HepG2 (cell line): ENCODE measurements around the gene CPAMD8. TPM values are rescaled to one million over a fixed set of nuclear protein-coding genes. Genes with fewer than 3 reads are reported as not detected.

Experiments used
- ATAC-seq: fragments of 200-7000 bp; cut with Tn5 transposase; 3 replicates; pipeline ENCODE4 v1.9.1; 2020; ENCODE audit warnings: mild to moderate bottlenecking, moderate library complexity
- Bru-seq: library from RNA; stranded (reverse); fragments of 400-500 nt; gene quantifications from one replicate; lab custom pipeline; 2021; lab: Mats Ljungman, UMichigan
- BruChase-seq, 2 experiments: library from RNA; stranded (reverse); fragments of 400-500 nt; gene quantifications; one replicate each; lab custom pipeline; 2021; lab: Mats Ljungman, UMichigan
- BruUV-seq: library from RNA; stranded (reverse); fragments of 400-500 nt; replicated peaks from 2 replicates; lab custom pipeline; 2021; lab: Mats Ljungman, UMichigan
- CTCF ChIA-PET: fragments of 300-600 bp; formaldehyde crosslinking; extraction: SDS; loops from one replicate; lab custom pipeline; 2021; ENCODE audit warnings: low total read pairs, inconsistent platforms, low intra/inter-chr PET ratio; lab: Yijun Ruan, JAX
- POLR2A ChIA-PET: fragments of 350-600 bp; sonication (Branson Sonifier 250); formaldehyde crosslinking; loops from one replicate; lab custom pipeline; 2020; ENCODE audit warnings: antibody characterized with exemption, inconsistent platforms; lab: Yijun Ruan, JAX
- DNase-seq: peaks from one replicate; pipeline ENCODE4 v3.0.0-alpha.2; 2015; ENCODE audit warnings: low spot score
- FAIRE-seq: peaks from 3 replicates; lab custom pipeline; 2011; peaks lifted over from hg19 to GRCh38; lab: Jason Lieb, UNC
- H2AFZ ChIP-seq: one replicate; pipeline ENCODE4 v1.6.1; 2011; ENCODE audit warnings: low read length, inconsistent platforms
- H3K27ac ChIP-seq: fragments of 300-600 bp; 3 replicates; pipeline ENCODE4 v1.8.0; 2011; ENCODE audit warnings: mixed run types, mild to moderate bottlenecking, mixed read lengths, low read length, inconsistent platforms; ENCODE audit not compliant: insufficient read depth; ENCODE audit errors: extremely low read length
- H3K27me3 ChIP-seq, 2 experiments: fragments of 200-600 bp in 1 of 2; 2 replicates in 1 of 2; 3 replicates in 1 of 2; pipeline versions ENCODE4 v1.6.0 to v1.8.0; 2011; ENCODE audit warnings: low read length in 2 of 2, mild to moderate bottlenecking in 2 of 2, moderate library complexity in 2 of 2, inconsistent platforms in 1 of 2; ENCODE audit not compliant: insufficient read depth in 2 of 2, control insufficient read depth in 1 of 2
- H3K36me3 ChIP-seq, 2 experiments: fragments of 200-600 bp in 1 of 2; replicated peaks in 1 of 2; 2 replicates in 1 of 2; 3 replicates in 1 of 2; pipeline versions ENCODE4 v1.5.1 to v1.8.0; 2011; ENCODE audit warnings: low read length in 2 of 2, inconsistent platforms in 1 of 2; ENCODE audit not compliant: insufficient read depth in 2 of 2, control insufficient read depth in 1 of 2
- H3K4me1 ChIP-seq: 2 replicates; pipeline ENCODE4 v1.5.1; 2012; ENCODE audit warnings: low read length, inconsistent platforms; ENCODE audit not compliant: insufficient read depth
- H3K4me2 ChIP-seq: 2 replicates; pipeline ENCODE4 v1.6.0; 2011; ENCODE audit warnings: low read depth, low read length, inconsistent platforms
- H3K4me3 ChIP-seq, 3 experiments: fragments of 200-600 bp in 1 of 3; sonication (generic), shearing (Covaris generic) in 1 of 3; replicated peaks in 1 of 3; 2 replicates each; pipeline ENCODE4 v1.5.1; 2011 to 2016; ENCODE audit warnings: low read length in 3 of 3, inconsistent platforms in 2 of 3, low read depth in 2 of 3, mild to moderate bottlenecking in 2 of 3, control low read depth in 1 of 3, mixed read lengths in 1 of 3; ENCODE audit not compliant: insufficient read depth in 1 of 3
- H3K79me2 ChIP-seq: one replicate; pipeline ENCODE4 v1.6.1; 2011; ENCODE audit warnings: low read length, inconsistent platforms; ENCODE audit not compliant: insufficient read depth
- H3K9ac ChIP-seq: 2 replicates; pipeline ENCODE4 v1.6.0; 2011; ENCODE audit warnings: mild to moderate bottlenecking, low read depth, low read length, inconsistent platforms; ENCODE audit not compliant: insufficient read depth
- H3K9me3 ChIP-seq: 2 replicates; pipeline ENCODE4 v1.5.1; 2012; ENCODE audit warnings: mild to moderate bottlenecking, low read length
- H4K20me1 ChIP-seq: 2 replicates; pipeline ENCODE4 v1.6.0; 2011; ENCODE audit warnings: inconsistent platforms, mild to moderate bottlenecking, low read length, moderate library complexity; ENCODE audit not compliant: insufficient read depth
- NPAS2 ChIP-seq: sonication (generic); formaldehyde crosslinking; IDR thresholded peaks from 2 replicates; pipeline ENCODE4 v1.8.0; 2022; ENCODE audit warnings: mild to moderate bottlenecking, missing genetic modification reagents, borderline replicate concordance
- THYN1 ChIP-seq: sonication (generic); formaldehyde crosslinking; IDR thresholded peaks from 2 replicates; pipeline ENCODE4 v1.8.1; 2023; ENCODE audit warnings: low read depth, mild to moderate bottlenecking, moderate library complexity, missing genetic modification reagents, borderline replicate concordance
- WGBS: methylation state at CpG from one replicate; pipeline ENCODE4 v1.1.6; 2017; ENCODE audit warnings: low lambda C conversion rate; 5-methylcytosine and 5-hydroxymethylcytosine counted together
- in situ Hi-C: cut with HindIII; loops from 2 replicates; pipeline ENCODE4 v1.10.0; 2017; ENCODE audit warnings: low pct_unique_long_range_greater_than_20kb; ENCODE audit not compliant: extremely low pct_ligation_motif_present
- intact Hi-C: fragments of 100-400 bp; cut with micrococcal nuclease; formaldehyde crosslinking; loops from one replicate; pipeline ENCODE4 v1.10.0; 2022; ENCODE audit not compliant: unreplicated experiment
- long read RNA-seq, 2 experiments: library from RNA in 1 of 2; library from polyadenylated mRNA in 1 of 2; stranded (forward) in 1 of 2; unstranded in 1 of 2; transcript quantifications; one replicate each; pipeline ENCODE4 v2.0.0, GENCODE V29; 2019 to 2022
- polyA minus RNA-seq, 3 experiments: library from RNA; depleted of rRNA, polyadenylated mRNA; stranded (reverse); fragments of >200 nt; gene quantifications; 2 replicates each; pipeline ENCODE4 v1.2.3, GENCODE V29; 2011; ENCODE audit warnings: low replicate concordance in 1 of 3
- polyA plus RNA-seq, 8 experiments: library from polyadenylated mRNA; depleted of rRNA in 3 of 8; stranded (reverse) in 7 of 8; unstranded in 1 of 8; fragments of >200 nt; fragmentation: Illumina TruSeq in 4 of 8; extraction: Trizol in 4 of 8; gene quantifications; 2 replicates each; pipeline versions ENCODE4 v1.2.1 to v1.2.3, GENCODE V29; 2011 to 2016; ENCODE audit warnings: low read depth in 4 of 8, missing spikeins in 1 of 8, mixed read lengths in 1 of 8; ENCODE audit not compliant: insufficient read depth in 1 of 8
- total RNA-seq, 5 experiments: library from RNA; depleted of rRNA; stranded (reverse); fragments of >200 nt; fragmentation: Illumina TruSeq; extraction: Trizol; gene quantifications; 2 replicates each; pipeline ENCODE4 v1.2.3, GENCODE V29; 2016; ENCODE audit warnings: low read depth in 1 of 5
- TF ChIP-seq, protein P1 (sequence below): IDR thresholded peaks from 2 replicates; pipeline ENCODE4 v1.6.1; 2016; ENCODE audit warnings: low read depth, borderline replicate concordance
- TF ChIP-seq, protein P2 (sequence below): sonication (generic); formaldehyde crosslinking; IDR thresholded peaks from 2 replicates; pipeline ENCODE4 v1.4.0; 2020; ENCODE audit warnings: missing genetic modification reagents, low read depth, mild to moderate bottlenecking, borderline replicate concordance
- TF ChIP-seq, protein P3 (sequence below): sonication (generic); formaldehyde crosslinking; IDR thresholded peaks from 2 replicates; pipeline ENCODE4 v1.5.1; 2020; ENCODE audit warnings: mild to moderate bottlenecking, missing genetic modification reagents

The CPAMD8 gene
- total RNA-seq (2016; rRNA removed; fragmentation: Illumina TruSeq; extraction: Trizol) = 0.28 and 0.29 TPM in 2 replicates
- total RNA-seq (2016; cell fraction: cytosol; rRNA removed; fragmentation: Illumina TruSeq; extraction: Trizol; ENCODE audit: low read depth) = not detected in 2 replicates
- total RNA-seq (2016; cell fraction: insoluble cytoplasmic fraction; rRNA removed; fragmentation: Illumina TruSeq; extraction: Trizol) = 0.04 and 0.21 TPM in 2 replicates
- total RNA-seq (2016; cell fraction: membrane; rRNA removed; fragmentation: Illumina TruSeq; extraction: Trizol) = not detected in 2 replicates
- 0.34 TPM in 2 replicates for total RNA-seq (2016; cell fraction: nucleus; rRNA removed; fragmentation: Illumina TruSeq; extraction: Trizol)
- 0.34 and 0.91 TPM in 2 replicates for polyA plus RNA-seq (2011; rRNA removed)
- polyA plus RNA-seq (2011; cell fraction: cytosol; rRNA removed) = 0.21 and 0.35 TPM in 2 replicates
- polyA plus RNA-seq (2011; cell fraction: nucleus; rRNA removed) = 1.6 and 2.5 TPM in 2 replicates
- polyA plus RNA-seq (2012) = 0.12 and 0.71 TPM in 2 replicates
- 0.09 TPM in 1 of 2 replicates, not detected in the other for polyA plus RNA-seq (2016; cell fraction: cytosol; fragmentation: Illumina TruSeq; extraction: Trizol; ENCODE audit: low read depth)
- polyA plus RNA-seq (2016; cell fraction: insoluble cytoplasmic fraction; fragmentation: Illumina TruSeq; extraction: Trizol; ENCODE audit: low read depth) = 0.07 TPM in 1 of 2 replicates, not detected in the other
- polyA plus RNA-seq (2016; cell fraction: membrane; fragmentation: Illumina TruSeq; extraction: Trizol; ENCODE audit: low read depth) = 0.26 TPM in 1 of 2 replicates, not detected in the other
- 0.14 and 0.48 TPM in 2 replicates for polyA plus RNA-seq (2016; cell fraction: nucleus; fragmentation: Illumina TruSeq; extraction: Trizol; ENCODE audit: insufficient read depth, low read depth)
- 0.30 and 0.94 TPM in 2 replicates for polyA minus RNA-seq (2011; rRNA and poly(A)+ RNA removed; ENCODE audit: low replicate concordance)
- polyA minus RNA-seq (2011; cell fraction: cytosol; rRNA and poly(A)+ RNA removed) = not detected in 2 replicates
- polyA minus RNA-seq (2011; cell fraction: nucleus; rRNA and poly(A)+ RNA removed) = 0.26 and 1.4 TPM in 2 replicates
- percentile 4 among the genes with signal in this experiment for Bru-seq, nascent RNA
- percentile 4 among the genes with signal in this experiment for BruChase-seq, experiment 1, labeled RNA remaining after a 6-hour chase
- BruChase-seq, experiment 2, labeled RNA remaining after a 2-hour chase = percentile 2 among the genes with signal in this experiment
- long read RNA-seq, experiment 1 = 0 reads
- long read RNA-seq, experiment 2 = 0 reads

DNA sequence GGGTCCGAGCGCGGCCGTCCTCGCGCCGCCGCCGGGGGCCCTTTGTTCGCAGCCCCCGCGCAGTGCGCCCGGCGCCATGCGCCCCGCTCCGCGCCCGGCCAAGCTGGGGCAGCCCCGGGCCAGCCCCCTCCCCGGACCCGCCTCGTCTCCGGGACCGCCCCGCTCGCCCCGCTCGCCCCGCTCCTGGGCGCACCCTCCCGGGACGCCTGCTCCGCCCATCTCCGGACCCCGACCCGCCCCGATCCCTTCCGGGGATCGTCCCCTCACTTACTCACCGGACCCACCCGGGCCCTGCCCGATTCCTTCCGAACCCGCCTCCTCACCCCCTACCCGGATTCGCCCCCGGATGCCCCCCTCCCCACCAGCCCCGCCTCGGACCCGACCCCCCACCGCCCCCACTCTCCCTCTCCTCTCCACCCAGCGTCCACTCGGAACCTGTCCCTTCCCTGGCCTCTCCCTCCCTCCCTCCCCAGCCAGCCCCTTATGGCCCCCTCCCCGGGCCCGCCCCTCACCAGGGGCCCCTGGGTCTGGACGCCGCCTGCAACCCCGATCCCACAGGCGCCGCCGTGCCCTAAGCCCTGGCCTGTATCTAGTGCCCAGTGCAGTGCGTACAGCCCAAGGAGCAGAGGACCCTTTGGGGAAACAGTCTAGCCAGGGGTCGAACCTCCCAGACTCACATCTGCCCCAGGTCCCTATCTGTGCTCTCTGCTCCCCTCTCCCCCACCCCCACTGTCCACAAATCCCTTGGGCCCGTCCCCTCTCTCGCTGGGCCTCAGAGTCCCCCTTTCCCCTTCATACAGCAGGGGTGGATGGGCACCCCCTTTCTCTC lies at the start of gene CPAMD8:
Gene CPAMD8 (minus strand): TSS at position 105 of the 829 bp plus-strand sequence. CDS start 168 bp downstream, outside the sequence.
- H3K9ac ChIP-seq = no peak within 1 kb of the TSS
- ChIA-PET CTCF (no interaction called here), POLR2A (no interaction called here)
- no peak within 1 kb of the TSS; a peak in 1 of 6 replicates for H3K4me3 ChIP-seq
- in situ Hi-C loops (no loop called here), intact Hi-C loops (no loop called here)
- H2AFZ ChIP-seq = no peak within 1 kb of the TSS
- TF ChIP-seq, protein P1, sequence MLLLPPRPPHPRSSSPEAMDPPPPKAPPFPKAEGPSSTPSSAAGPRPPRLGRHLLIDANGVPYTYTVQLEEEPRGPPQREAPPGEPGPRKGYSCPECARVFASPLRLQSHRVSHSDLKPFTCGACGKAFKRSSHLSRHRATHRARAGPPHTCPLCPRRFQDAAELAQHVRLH (CRISPR knock-in tag) = no peak
- TF ChIP-seq, protein P2, sequence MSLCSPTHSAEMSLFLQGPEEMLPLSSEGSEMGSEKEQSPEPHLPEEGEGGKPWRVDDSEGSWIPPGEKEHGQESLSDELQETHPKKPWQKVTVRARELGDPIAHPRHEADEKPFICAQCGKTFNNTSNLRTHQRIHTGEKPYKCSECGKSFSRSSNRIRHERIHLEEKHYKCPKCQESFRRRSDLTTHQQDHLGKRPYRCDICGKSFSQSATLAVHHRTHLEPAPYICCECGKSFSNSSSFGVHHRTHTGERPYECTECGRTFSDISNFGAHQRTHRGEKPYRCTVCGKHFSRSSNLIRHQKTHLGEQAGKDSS = no peak
- TF ChIP-seq NPAS2 (CRISPR knock-in tag) (no peak), THYN1 (CRISPR knock-in tag) (no peak)
- TF ChIP-seq, protein P3, sequence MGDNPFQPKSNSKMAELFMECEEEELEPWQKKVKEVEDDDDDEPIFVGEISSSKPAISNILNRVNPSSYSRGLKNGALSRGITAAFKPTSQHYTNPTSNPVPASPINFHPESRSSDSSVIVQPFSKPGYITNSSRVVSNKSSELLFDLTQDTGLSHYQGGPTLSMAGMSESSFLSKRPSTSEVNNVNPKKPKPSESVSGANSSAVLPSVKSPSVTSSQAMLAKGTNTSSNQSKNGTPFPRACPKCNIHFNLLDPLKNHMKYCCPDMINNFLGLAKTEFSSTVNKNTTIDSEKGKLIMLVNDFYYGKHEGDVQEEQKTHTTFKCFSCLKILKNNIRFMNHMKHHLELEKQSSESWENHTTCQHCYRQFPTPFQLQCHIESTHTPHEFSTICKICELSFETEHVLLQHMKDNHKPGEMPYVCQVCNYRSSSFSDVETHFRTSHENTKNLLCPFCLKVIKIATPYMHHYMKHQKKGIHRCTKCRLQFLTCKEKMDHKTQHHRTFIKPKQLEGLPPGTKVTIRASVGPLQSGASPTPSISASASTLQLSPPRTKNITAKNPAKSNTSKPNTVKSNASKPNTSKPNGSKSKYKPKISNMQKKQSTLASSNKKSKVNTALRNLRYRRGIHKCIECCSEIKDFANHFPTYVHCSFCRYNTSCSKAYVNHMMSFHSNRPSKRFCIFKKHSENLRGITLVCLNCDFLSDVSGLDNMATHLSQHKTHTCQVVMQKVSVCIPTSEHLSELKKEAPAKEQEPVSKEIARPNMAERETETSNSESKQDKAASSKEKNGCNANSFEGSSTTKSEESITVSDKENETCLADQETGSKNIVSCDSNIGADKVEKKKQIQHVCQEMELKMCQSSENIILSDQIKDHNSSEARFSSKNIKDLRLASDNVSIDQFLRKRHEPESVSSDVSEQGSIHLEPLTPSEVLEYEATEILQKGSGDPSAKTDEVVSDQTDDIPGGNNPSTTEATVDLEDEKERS (CRISPR knock-in tag) = no peak
- no peaks in the 10 kb centered on the region for H3K4me1 ChIP-seq
- H4K20me1 ChIP-seq = no peaks in the 10 kb centered on the region
- no peak within 1 kb of the TSS; the same call in 1 of the 2 replicates for H3K4me2 ChIP-seq
- ATAC-seq (no peak; the same call in 1 of the 3 replicates), DNase-seq (no peak), FAIRE-seq (no peak)
- no peaks in the 10 kb centered on the region for H3K36me3 ChIP-seq
- H3K9me3 ChIP-seq = no peaks in the 10 kb centered on the region
- no TSS peak for BruUV-seq
- no peaks in the 10 kb centered on the region for H3K79me2 ChIP-seq
- H3K27me3 ChIP-seq = peaks cover 8 to 33% of the 10 kb centered on the region in 2 experiments
- H3K27ac ChIP-seq = no peak within 1 kb of the TSS
- WGBS = 16% methylated on average over 30 of the region's 67 CpGs
